Esophagus squamous epithelium (tissue), 5 donors: ENCODE results near the gene TJP3. TPM values are rescaled to one million over a fixed set of nuclear protein-coding genes. Genes with fewer than 3 reads are reported as not detected.

Experiments
- DNase-seq: peaks from one replicate; lab custom pipeline; 2025; lab: John Stamatoyannopoulos, UW
- H3K27ac ChIP-seq, 4 donors: fragments of 200-600 bp; sonication (generic); one replicate each; pipeline ENCODE4 v1.5.1; 2016 to 2019; ENCODE audit warnings: mild to moderate bottlenecking in 1 of 4
- H3K27me3 ChIP-seq, 4 donors: fragments of 200-600 bp; sonication (generic); 1 replicate in 3 of 4; 2 replicates in 1 of 4; pipeline versions ENCODE4 v1.5.1 to v1.6.0; 2017 to 2021; ENCODE audit warnings: antibody characterized with exemption in 1 of 4
- H3K36me3 ChIP-seq, 3 donors: fragments of 200-600 bp; sonication (generic); one replicate each; pipeline ENCODE4 v1.5.1; 2016 to 2019
- H3K4me1 ChIP-seq, 3 donors: fragments of 200-600 bp; sonication (generic); one replicate each; pipeline ENCODE4 v1.5.1; 2017 to 2019
- H3K4me3 ChIP-seq, 4 donors: fragments of 200-600 bp; sonication (generic); 1 replicate in 3 of 4; 2 replicates in 1 of 4; pipeline ENCODE4 v1.5.1; 2016 to 2019; ENCODE audit warnings: mild to moderate bottlenecking in 2 of 4, moderate library complexity in 1 of 4
- H3K9me3 ChIP-seq, 3 donors: fragments of 200-600 bp; sonication (generic); one replicate each; pipeline ENCODE4 v1.5.1; 2016 to 2019
- POLR2A ChIP-seq, 4 donors: fragments of 450-650 bp; IDR thresholded peaks; one replicate each; pipeline ENCODE4 v1.6.1; 2017; ENCODE audit warnings: antibody characterized with exemption in 4 of 4, mild to moderate bottlenecking in 4 of 4, moderate library complexity in 3 of 4
- WGBS, 2 donors: methylation state at CpG; one replicate each; pipeline ENCODE4 v1.1.5; 2018; 5-methylcytosine and 5-hydroxymethylcytosine counted together
- intact Hi-C: fragments of 100-400 bp; cut with DNase I; formaldehyde crosslinking; loops from one replicate; pipeline ENCODE4 v1.15.0; 2022
- total RNA-seq, 4 donors: library from RNA; depleted of rRNA; stranded (reverse); fragments of >200 nt; gene quantifications; one replicate each; pipeline ENCODE4 v1.1.0, GENCODE V29; 2016
- TF ChIP-seq, protein P1 (sequence below), 6 experiments: fragments of 450-650 bp in 4 of 6; fragments of 200-600 bp in 2 of 6; sonication (generic) in 2 of 6; IDR thresholded peaks; one replicate each; pipeline ENCODE4 v1.5.1; 2016 to 2019; ENCODE audit warnings: antibody characterized with exemption in 6 of 6, mild to moderate bottlenecking in 4 of 6, moderate library complexity in 4 of 6
- donor health status: DM: yes; HTN: yes; CAD: no.

Gene TJP3
- total RNA-seq, 4 donors from 2014 or later, result 23.7 to 71.1 (median 28.0) TPM

GRCh38 chr19:3687774-3688706 lies 20.1 kb upstream of the TJP3 start:
- Histone ChIP-seq H3K36me3 (peaks cover 0 to 16% (median 6%) of the 10 kb centered on the region in 3 donors), H3K4me1 (peaks cover 17 to 52% (median 19%) of the 10 kb centered on the region in 3 donors), H3K9me3 (peaks cover 0 to 6% (median 0%) of the 10 kb centered on the region in 3 donors), H3K27ac (peak overlapping the region in 3 of 4 donors; percentile 50 to 61 (median 57)), H3K27me3 (no peaks in the 10 kb centered on the region), H3K4me3 (peak overlapping the region; percentile 7 to 56 (median 20))
- TF ChIP-seq POLR2A (IDR thresholded peaks at IDR 0.05), result no peak
- TF ChIP-seq, protein P1, sequence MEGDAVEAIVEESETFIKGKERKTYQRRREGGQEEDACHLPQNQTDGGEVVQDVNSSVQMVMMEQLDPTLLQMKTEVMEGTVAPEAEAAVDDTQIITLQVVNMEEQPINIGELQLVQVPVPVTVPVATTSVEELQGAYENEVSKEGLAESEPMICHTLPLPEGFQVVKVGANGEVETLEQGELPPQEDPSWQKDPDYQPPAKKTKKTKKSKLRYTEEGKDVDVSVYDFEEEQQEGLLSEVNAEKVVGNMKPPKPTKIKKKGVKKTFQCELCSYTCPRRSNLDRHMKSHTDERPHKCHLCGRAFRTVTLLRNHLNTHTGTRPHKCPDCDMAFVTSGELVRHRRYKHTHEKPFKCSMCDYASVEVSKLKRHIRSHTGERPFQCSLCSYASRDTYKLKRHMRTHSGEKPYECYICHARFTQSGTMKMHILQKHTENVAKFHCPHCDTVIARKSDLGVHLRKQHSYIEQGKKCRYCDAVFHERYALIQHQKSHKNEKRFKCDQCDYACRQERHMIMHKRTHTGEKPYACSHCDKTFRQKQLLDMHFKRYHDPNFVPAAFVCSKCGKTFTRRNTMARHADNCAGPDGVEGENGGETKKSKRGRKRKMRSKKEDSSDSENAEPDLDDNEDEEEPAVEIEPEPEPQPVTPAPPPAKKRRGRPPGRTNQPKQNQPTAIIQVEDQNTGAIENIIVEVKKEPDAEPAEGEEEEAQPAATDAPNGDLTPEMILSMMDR (IDR thresholded peaks at IDR 0.05), result no peak
- no peak for DNase-seq
- intact Hi-C loops, result no loop called here
- 70 to 80% methylated on average over 2 to 3 of the region's 55 CpGs for WGBS, 2 donors

DNA sequence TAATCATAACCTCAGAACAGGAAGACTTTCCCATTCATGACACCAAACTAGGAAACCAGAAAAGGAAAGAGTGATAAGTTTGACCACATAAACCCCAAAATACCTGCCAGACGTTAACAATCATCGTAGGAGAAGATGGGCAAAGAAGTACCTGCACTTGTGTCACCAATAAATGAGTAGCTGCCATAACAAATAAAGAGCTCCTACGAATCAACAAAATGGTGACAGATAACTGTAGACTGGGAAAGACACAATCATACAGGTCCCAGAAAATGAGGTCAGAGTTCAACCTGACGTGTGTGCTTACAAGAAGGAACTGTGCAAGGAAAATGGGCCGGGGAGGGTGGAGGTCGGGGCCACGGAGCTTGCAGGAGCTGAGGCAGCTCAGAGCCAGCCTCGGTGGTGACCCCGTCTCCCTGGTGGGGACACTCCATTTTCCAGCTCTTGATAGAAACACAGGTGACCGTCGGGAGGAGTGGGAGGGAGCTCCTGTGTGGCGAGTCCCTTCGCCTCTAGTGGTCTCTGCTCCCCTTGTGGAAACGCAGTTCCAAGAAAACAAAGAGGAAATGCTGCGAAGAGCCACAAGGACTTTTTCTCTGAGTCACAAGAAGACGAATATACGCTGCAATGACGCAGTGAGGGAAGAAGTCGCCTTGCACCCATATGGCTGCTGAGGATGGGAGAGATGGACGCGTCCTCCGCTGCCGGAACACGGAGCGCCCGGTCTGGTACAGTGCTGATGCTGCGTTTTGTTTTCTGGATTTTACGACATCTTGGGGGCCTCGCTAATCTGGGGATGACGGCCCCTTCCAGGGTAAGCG lies 17.4 kb upstream of the TJP3 start:
- Histone ChIP-seq H3K4me3 (no peak overlapping the region), H3K4me1 (peaks cover 17 to 53% (median 21%) of the 10 kb centered on the region in 3 donors)
- intact Hi-C loops, result no loop called here

DNA sequence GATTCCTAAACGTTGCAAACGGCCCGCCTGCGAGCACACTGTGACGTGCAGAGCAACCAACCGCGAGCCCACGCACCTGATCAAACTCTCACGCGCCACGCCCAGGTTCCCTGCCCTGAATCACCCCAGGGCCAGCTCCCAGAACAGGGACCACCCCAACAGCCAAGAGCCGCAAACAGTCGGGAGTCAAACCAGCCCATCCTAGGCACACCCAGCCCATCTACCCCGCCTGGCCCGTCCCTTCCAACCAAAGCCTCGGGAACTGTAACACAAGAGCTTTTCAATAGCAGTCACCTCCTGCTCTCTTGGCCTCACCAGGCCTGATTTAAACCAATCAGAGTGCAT lies 16.8 kb upstream of the TJP3 start:
- no peak overlapping the region for H3K27ac ChIP-seq
- intact Hi-C loops, result no loop called here
- H3K36me3 ChIP-seq, result peaks cover 0 to 20% (median 0%) of the 10 kb centered on the region in 3 donors
- no peaks in the 10 kb centered on the region for H3K9me3 ChIP-seq
- H3K4me1 ChIP-seq, result peaks cover 17 to 55% (median 21%) of the 10 kb centered on the region in 3 donors
- H3K27me3 ChIP-seq, result no peaks in the 10 kb centered on the region
- no peak for TF ChIP-seq POLR2A (IDR thresholded peaks at IDR 0.05)
- TF ChIP-seq, protein P1 (IDR thresholded peaks at IDR 0.05), result no peak
- H3K4me3 ChIP-seq, result no peak overlapping the region
- 88 to 93% methylated on average over 5 to 13 of the region's 16 CpGs for WGBS, 2 donors
- no peak for DNase-seq

More for the DNA sequence above, 17.4 kb upstream of the TJP3 start:
- 86 to 90% methylated on average over 26 to 28 of the region's 31 CpGs for WGBS, 2 donors
- DNase-seq, result no peak
- no peak overlapping the region for H3K27ac ChIP-seq
- no peak for TF ChIP-seq POLR2A (IDR thresholded peaks at IDR 0.05)
- TF ChIP-seq, protein P1 (IDR thresholded peaks at IDR 0.05), result no peak
- no peaks in the 10 kb centered on the region for H3K27me3 ChIP-seq
- peaks cover 0 to 16% (median 0%) of the 10 kb centered on the region in 3 donors for H3K36me3 ChIP-seq
- no peaks in the 10 kb centered on the region for H3K9me3 ChIP-seq

- Histone ChIP-seq H3K4me1 (peaks cover 17 to 55% (median 21%) of the 10 kb centered on the region in 3 donors), H3K27me3 (no peaks in the 10 kb centered on the region), H3K36me3 (peaks cover 0 to 20% (median 0%) of the 10 kb centered on the region in 3 donors), H3K27ac (no peak overlapping the region), H3K9me3 (no peaks in the 10 kb centered on the region), H3K4me3 (no peak overlapping the region)
- intact Hi-C loops, result no loop called here
- no peak for TF ChIP-seq POLR2A (IDR thresholded peaks at IDR 0.05)
- TF ChIP-seq, protein P1 (IDR thresholded peaks at IDR 0.05), result no peak
- no peak for DNase-seq
- 80 to 84% methylated on average over 1 to 11 of the region's 18 CpGs for WGBS, 2 donors
Observed at GRCh38 chr19:3691726-3692125, 16.5 kb upstream of the TJP3 start.
